Lower leg skin (tissue), 4 donors: ENCODE results near the gene RSBN1L. TPM values are rescaled to one million over a fixed set of nuclear protein-coding genes. Genes with fewer than 3 reads are reported as not detected.

ENCODE experiments used
- DNase-seq, 2 donors: peaks; one replicate each; pipeline ENCODE4 v3.0.0-alpha.2; 2019; ENCODE audit warnings: low spot score in 2 of 2
- H3K4me3 ChIP-seq: fragments of 200-600 bp; sonication (generic); 2 replicates; pipeline ENCODE4 v1.5.1; 2017; ENCODE audit warnings: mild to moderate bottlenecking, low read depth; ENCODE audit not compliant: poor library complexity, severe bottlenecking
- CTCF ChIP-seq, 3 donors: fragments of 450-650 bp; IDR thresholded peaks; one replicate each; pipeline ENCODE4 v1.5.1; 2016; ENCODE audit warnings: antibody characterized with exemption in 3 of 3, mild to moderate bottlenecking in 3 of 3, moderate library complexity in 2 of 3
- POLR2A ChIP-seq, 2 donors: fragments of 450-650 bp; IDR thresholded peaks; one replicate each; pipeline ENCODE4 v1.6.1; 2016 to 2017; ENCODE audit warnings: antibody characterized with exemption in 2 of 2, mild to moderate bottlenecking in 1 of 2, moderate library complexity in 1 of 2
- WGBS, 2 donors: methylation state at CpG; one replicate each; pipeline ENCODE4 v1.1.5; 2018; 5-methylcytosine and 5-hydroxymethylcytosine counted together
- intact Hi-C: fragments of 100-400 bp; cut with DNase I; formaldehyde crosslinking; loops from one replicate; pipeline ENCODE4 v1.15.0; 2023; ENCODE audit warnings: low total_unique reads
- total RNA-seq, 4 donors: library from RNA; depleted of rRNA; stranded (reverse); fragments of >200 nt; gene quantifications; one replicate each; pipeline ENCODE4 v1.1.0, GENCODE V29; 2016

RSBN1L gene
- total RNA-seq, 4 donors from 2014 or later: 17.3 to 34.8 (median 25.7) TPM

- H3K4me3 ChIP-seq: no peak overlapping the region
- 90 to 92% methylated on average over 3 of the region's 3 CpGs for WGBS, 2 donors
- TF ChIP-seq CTCF (IDR thresholded peaks at IDR 0.05) (no peak), POLR2A (IDR thresholded peaks at IDR 0.05) (no peak)
- intact Hi-C loops: no loop called here
- no peak for DNase-seq
Measured at GRCh38 chr7:77729574-77730348, 33.5 kb downstream of the RSBN1L start.

DNA sequence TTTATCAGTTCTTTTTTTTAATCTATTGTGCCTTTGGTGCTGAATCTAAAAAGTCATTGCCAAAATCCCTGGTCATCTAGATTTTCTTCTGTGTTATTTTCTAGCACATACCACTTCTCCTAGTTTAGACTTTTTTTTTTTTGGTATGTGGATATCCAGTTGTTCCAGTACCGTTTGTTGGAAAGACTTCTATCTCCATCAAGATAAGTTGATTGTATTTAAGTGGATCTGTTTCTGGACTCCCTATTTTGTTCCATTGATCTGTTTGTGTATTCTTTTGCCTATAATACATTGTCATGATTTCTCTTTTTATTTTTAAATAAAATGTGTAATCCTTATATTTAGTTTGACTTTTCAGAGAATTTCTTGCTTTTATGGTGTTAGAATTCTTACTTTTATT is 35.5 kb downstream of the RSBN1L start:
- 36 to 39% methylated on average over 1 of the region's 1 CpG for WGBS, 2 donors
- intact Hi-C loops: no loop called here
- TF ChIP-seq CTCF (IDR thresholded peaks at IDR 0.05) (no peak), POLR2A (IDR thresholded peaks at IDR 0.05) (no peak)
- no peak for DNase-seq
- no peak overlapping the region for H3K4me3 ChIP-seq

- TF ChIP-seq POLR2A (IDR thresholded peaks at IDR 0.05) (no peak), CTCF (IDR thresholded peaks at IDR 0.05) (no peak)
- intact Hi-C loops: no loop called here
- DNase-seq: no peak
- H3K4me3 ChIP-seq: no peak overlapping the region
- 77 to 82% methylated on average over 9 of the region's 9 CpGs for WGBS, 2 donors
Measured at GRCh38 chr7:77734659-77735421, 38.6 kb downstream of the RSBN1L start.

DNA sequence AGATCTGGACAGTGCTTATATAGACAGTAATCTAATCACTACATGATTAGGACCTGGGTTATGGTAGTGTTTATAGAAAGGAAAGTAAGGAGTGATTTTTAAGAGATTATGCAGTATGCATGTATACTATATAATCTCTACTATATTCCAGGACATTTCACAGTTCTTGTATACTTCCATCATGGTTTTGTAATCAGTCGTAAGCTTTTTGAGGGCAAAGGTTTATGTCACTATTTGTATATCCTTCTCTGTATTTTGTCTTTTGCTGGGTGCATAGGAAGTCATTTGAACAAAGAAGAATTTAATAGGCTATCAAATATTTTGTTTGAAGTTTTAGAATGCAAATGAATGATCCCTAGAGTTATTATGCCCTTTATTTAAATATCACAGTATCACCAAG is 39.2 kb downstream of the RSBN1L start:
- intact Hi-C loops: no loop called here
- TF ChIP-seq POLR2A (IDR thresholded peaks at IDR 0.05): no peak
- WGBS, 2 donors: 88 to 89% methylated on average over 1 of the region's 1 CpG
- H3K4me3 ChIP-seq: no peak overlapping the region
- no peak for DNase-seq

DNA sequence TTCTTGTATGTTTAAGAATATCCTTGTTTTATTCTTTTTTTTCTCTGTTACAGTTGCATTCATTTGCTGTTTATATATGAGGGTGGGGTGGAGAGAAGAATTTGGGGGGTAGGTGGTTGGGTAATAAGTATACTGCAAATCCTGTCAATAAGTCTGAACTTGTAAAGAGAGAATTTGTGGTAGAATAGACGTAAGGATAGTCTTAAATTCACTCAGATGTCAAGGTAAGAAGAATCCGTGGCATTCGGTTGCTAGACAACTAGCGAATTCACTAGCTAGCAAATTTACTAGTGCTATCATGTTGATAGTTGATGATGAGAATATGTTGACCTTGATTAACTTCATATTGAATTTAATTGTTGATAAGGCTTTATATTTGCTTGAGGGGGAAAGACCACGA is 40.7 kb downstream of the RSBN1L start:
- 72 to 79% methylated on average over 5 of the region's 5 CpGs for WGBS, 2 donors
- H3K4me3 ChIP-seq: no peak overlapping the region
- no peak for DNase-seq
- intact Hi-C loops: no loop called here
- TF ChIP-seq CTCF (IDR thresholded peaks at IDR 0.05): no peak
- TF ChIP-seq POLR2A (IDR thresholded peaks at IDR 0.05): no peak

DNA sequence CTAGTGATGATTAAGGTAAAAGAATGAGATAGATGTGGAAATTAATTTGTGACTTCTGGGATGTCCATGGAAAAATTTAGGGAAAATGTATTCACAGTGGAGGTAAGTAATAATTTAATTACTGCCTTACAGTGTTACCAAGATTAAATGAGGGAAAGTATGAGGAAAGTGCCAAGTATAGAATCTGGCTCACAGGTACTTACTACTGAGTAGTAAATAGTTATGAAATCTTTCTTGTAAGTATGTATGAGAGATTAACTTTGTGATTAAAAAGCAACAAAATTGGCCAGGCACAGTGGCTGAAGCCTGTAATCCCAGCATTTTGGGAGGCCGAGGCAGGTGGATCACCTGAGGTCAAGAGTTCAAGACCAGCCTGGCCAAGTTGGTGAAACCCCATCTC is 42.1 kb downstream of the RSBN1L start:
- H3K4me3 ChIP-seq: no peak overlapping the region
- no peak for TF ChIP-seq POLR2A (IDR thresholded peaks at IDR 0.05)
- no peak for TF ChIP-seq CTCF (IDR thresholded peaks at IDR 0.05)
- WGBS, 2 donors: 90 to 96% methylated on average over 1 of the region's 1 CpG
- DNase-seq: no peak
- intact Hi-C loops: no loop called here
